Breast epithelium (tissue), 3 donors: ENCODE results near the gene DNASE1L1.

Experiments used
- POLR2AphosphoS5 ChIP-seq, 3 donors: sonication (generic); formaldehyde crosslinking; IDR thresholded peaks; one replicate each; pipeline ENCODE4 v1.6.1; 2017; ENCODE audit warnings: antibody characterized with exemption in 3 of 3
- TF ChIP-seq, protein P1 (sequence below), 3 donors: fragments of 450-650 bp; IDR thresholded peaks; one replicate each; pipeline ENCODE4 v1.5.1; 2016 to 2017; ENCODE audit warnings: antibody characterized with exemption in 3 of 3, mild to moderate bottlenecking in 3 of 3, moderate library complexity in 3 of 3

DNA sequence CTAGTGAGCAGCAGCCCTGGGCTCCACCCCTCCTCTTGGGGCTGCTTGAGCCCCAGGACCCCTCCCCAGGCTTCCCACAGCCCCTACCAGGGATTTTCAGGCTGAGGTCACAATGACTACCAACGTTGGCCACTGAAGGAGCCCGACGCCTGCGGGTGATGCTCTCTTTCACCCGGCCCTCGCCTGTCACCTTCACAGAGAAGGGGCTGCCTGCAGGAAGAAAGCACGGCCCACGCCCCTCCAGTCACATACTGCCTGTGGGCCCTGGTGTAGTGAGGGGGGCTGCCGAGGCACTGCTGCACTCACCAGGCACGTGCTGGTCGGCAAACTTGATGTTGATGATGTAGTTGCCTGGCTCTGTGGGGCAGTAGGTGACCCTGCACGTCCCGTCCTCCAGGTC, 56.6 kb downstream of the DNASE1L1 start:
- TF ChIP-seq, protein P1, sequence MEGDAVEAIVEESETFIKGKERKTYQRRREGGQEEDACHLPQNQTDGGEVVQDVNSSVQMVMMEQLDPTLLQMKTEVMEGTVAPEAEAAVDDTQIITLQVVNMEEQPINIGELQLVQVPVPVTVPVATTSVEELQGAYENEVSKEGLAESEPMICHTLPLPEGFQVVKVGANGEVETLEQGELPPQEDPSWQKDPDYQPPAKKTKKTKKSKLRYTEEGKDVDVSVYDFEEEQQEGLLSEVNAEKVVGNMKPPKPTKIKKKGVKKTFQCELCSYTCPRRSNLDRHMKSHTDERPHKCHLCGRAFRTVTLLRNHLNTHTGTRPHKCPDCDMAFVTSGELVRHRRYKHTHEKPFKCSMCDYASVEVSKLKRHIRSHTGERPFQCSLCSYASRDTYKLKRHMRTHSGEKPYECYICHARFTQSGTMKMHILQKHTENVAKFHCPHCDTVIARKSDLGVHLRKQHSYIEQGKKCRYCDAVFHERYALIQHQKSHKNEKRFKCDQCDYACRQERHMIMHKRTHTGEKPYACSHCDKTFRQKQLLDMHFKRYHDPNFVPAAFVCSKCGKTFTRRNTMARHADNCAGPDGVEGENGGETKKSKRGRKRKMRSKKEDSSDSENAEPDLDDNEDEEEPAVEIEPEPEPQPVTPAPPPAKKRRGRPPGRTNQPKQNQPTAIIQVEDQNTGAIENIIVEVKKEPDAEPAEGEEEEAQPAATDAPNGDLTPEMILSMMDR (IDR thresholded peaks at IDR 0.05), result no peak
- no peak for TF ChIP-seq POLR2AphosphoS5 (IDR thresholded peaks at IDR 0.05)
